ENCODE measurements around the gene ZNF57. TPM values are rescaled to one million over a fixed set of nuclear protein-coding genes. Genes with fewer than 3 reads are reported as not detected.
A peak's percentile ranks its signal among the peaks of the same experiment; 100 is the strongest.

ZNF57 gene
- total and polyA plus RNA-seq, 2 of the 13 experiments (the other 11 are each of a cell fraction or from before 2014, with no cell fraction given), result 6.6 to 17.5 TPM

DNA sequence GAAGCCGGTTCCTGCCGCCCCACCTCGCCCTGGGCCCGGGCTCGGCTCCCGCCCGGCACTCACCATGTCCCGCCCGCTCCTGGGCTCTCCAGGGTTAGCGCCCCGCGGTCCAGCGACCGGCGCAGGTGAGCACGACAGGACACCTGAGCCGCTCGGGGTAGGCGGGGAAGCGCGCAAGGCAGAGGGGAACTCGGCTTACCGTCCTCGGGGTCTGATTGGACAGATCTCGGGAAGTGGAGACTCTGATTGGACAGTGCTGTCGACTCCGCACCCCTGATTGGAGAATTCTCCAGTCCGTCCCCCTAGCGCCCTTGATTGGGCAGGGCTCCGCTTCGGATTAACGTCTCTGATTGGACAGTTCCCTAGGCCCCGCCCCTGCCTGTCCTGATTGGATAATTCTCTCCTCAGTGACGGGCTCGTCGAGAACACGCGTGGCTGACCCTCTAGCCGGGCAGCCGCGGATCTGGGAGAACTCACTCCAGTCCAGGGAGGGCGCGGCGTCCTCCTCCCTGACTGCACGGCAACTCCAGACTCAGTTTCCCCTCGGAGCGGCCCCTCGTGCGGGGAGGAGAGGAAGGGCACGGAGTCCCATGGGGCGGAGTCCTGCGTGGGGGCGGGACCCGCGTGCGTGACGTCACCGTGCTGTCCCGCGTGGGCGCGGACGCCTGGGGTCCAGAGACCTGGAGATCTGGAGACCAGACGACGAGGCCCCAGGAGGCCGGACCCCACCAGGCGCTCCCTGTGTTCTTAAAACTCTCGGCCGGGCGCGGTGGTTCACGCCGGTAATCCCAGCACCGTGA lies 44.2 kb downstream of the ZNF57 start, which contains the start of gene ZNF77:
ZNF77 (minus strand) TSS at position 197 of the 800 bp plus-strand sequence; CDS start at position 66, 131 bp downstream.
- peak; percentile 98 for FAIRE-seq
- no peaks in the 10 kb centered on the region for H3K36me3 ChIP-seq (replicated peaks in 1 of 2; ENCODE audit: control insufficient read depth in 1 of 2, insufficient read depth in 2 of 2, low read length in 2 of 2)
- H3K9me3 ChIP-seq (ENCODE audit: low read length), result no peaks in the 10 kb centered on the region
- CTCF ChIA-PET (ENCODE audit: low intra/inter-chr PET ratio, low total read pairs), result no interaction called here
- peaks cover 8% of the 10 kb centered on the region; the same call in 1 of the 2 replicates for H4K20me1 ChIP-seq (ENCODE audit: insufficient read depth, low read length)
- peaks cover 30% of the 10 kb centered on the region for H3K4me1 ChIP-seq (ENCODE audit: insufficient read depth, low read length)
- H3K4me2 ChIP-seq (ENCODE audit: low read depth, low read length), result peak within 1 kb of the TSS; percentile 90
- H3K27me3 ChIP-seq (ENCODE audit: control insufficient read depth in 1 of 2, insufficient read depth in 2 of 2, low read length in 2 of 2), result no peaks in the 10 kb centered on the region; a peak in 1 of 5 replicates
- peak within 1 kb of the TSS; percentile 86 for H3K27ac ChIP-seq (ENCODE audit: extremely low read length, insufficient read depth, low read length)
- H3K79me2 ChIP-seq (ENCODE audit: insufficient read depth, low read length), result peaks cover 37% of the 10 kb centered on the region
- peak within 1 kb of the TSS; percentile 84 to 90 (median 88) for H3K4me3 ChIP-seq (replicated peaks in 1 of 3; ENCODE audit: insufficient read depth in 1 of 3, low read depth in 2 of 3, low read length in 3 of 3)
- ATAC-seq, result peak; percentile 97
- BruUV-seq (replicated peaks), result no TSS peak
- in situ Hi-C loops (cut with HindIII; ENCODE audit: extremely low pct_ligation_motif_present, low pct_unique_long_range_greater_than_20kb), result no loop called here
- peak; percentile 99 for DNase-seq (ENCODE audit: low spot score)
- POLR2A ChIA-PET, result interaction anchor here (2.6 to 3.3 kb wide), 2 partner anchors 45 to 78 kb away, joined by 14 to 20 read pairs; partner anchors contain the start of genes ZNF556 and ZNF57
- intact Hi-C loops (cut with micrococcal nuclease; ENCODE audit: unreplicated experiment), result no loop called here
- H2AFZ ChIP-seq (ENCODE audit: low read length), result no peak within 1 kb of the TSS
- peak within 1 kb of the TSS; percentile 81 for H3K9ac ChIP-seq (ENCODE audit: insufficient read depth, low read depth, low read length)
- WGBS (ENCODE audit: low lambda C conversion rate), result 7% methylated on average over 38 of the region's 74 CpGs
- no peak; the same call in 1 of the 2 replicates for TF ChIP-seq MATR3 (CRISPR knock-in tag; IDR thresholded peaks at IDR 0.05)
- TF ChIP-seq ATAD3A (CRISPR knock-in tag; IDR thresholded peaks at IDR 0.05), result no peak
- 0 out of 2 replicates have a peak, but pooled peaks have one; percentile 23 for TF ChIP-seq SSRP1 (CRISPR knock-in tag; IDR thresholded peaks at IDR 0.05)
- TF ChIP-seq REXO4 (CRISPR knock-in tag; IDR thresholded peaks at IDR 0.05; ENCODE audit: borderline replicate concordance), result no peak
- TF ChIP-seq, protein P1, sequence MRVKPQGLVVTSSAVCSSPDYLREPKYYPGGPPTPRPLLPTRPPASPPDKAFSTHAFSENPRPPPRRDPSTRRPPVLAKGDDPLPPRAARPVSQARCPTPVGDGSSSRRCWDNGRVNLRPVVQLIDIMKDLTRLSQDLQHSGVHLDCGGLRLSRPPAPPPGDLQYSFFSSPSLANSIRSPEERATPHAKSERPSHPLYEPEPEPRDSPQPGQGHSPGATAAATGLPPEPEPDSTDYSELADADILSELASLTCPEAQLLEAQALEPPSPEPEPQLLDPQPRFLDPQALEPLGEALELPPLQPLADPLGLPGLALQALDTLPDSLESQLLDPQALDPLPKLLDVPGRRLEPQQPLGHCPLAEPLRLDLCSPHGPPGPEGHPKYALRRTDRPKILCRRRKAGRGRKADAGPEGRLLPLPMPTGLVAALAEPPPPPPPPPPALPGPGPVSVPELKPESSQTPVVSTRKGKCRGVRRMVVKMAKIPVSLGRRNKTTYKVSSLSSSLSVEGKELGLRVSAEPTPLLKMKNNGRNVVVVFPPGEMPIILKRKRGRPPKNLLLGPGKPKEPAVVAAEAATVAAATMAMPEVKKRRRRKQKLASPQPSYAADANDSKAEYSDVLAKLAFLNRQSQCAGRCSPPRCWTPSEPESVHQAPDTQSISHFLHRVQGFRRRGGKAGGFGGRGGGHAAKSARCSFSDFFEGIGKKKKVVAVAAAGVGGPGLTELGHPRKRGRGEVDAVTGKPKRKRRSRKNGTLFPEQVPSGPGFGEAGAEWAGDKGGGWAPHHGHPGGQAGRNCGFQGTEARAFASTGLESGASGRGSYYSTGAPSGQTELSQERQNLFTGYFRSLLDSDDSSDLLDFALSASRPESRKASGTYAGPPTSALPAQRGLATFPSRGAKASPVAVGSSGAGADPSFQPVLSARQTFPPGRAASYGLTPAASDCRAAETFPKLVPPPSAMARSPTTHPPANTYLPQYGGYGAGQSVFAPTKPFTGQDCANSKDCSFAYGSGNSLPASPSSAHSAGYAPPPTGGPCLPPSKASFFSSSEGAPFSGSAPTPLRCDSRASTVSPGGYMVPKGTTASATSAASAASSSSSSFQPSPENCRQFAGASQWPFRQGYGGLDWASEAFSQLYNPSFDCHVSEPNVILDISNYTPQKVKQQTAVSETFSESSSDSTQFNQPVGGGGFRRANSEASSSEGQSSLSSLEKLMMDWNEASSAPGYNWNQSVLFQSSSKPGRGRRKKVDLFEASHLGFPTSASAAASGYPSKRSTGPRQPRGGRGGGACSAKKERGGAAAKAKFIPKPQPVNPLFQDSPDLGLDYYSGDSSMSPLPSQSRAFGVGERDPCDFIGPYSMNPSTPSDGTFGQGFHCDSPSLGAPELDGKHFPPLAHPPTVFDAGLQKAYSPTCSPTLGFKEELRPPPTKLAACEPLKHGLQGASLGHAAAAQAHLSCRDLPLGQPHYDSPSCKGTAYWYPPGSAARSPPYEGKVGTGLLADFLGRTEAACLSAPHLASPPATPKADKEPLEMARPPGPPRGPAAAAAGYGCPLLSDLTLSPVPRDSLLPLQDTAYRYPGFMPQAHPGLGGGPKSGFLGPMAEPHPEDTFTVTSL (CRISPR knock-in tag; IDR thresholded peaks at IDR 0.05; ENCODE audit: borderline replicate concordance), result no peak
- TF ChIP-seq, protein P2, sequence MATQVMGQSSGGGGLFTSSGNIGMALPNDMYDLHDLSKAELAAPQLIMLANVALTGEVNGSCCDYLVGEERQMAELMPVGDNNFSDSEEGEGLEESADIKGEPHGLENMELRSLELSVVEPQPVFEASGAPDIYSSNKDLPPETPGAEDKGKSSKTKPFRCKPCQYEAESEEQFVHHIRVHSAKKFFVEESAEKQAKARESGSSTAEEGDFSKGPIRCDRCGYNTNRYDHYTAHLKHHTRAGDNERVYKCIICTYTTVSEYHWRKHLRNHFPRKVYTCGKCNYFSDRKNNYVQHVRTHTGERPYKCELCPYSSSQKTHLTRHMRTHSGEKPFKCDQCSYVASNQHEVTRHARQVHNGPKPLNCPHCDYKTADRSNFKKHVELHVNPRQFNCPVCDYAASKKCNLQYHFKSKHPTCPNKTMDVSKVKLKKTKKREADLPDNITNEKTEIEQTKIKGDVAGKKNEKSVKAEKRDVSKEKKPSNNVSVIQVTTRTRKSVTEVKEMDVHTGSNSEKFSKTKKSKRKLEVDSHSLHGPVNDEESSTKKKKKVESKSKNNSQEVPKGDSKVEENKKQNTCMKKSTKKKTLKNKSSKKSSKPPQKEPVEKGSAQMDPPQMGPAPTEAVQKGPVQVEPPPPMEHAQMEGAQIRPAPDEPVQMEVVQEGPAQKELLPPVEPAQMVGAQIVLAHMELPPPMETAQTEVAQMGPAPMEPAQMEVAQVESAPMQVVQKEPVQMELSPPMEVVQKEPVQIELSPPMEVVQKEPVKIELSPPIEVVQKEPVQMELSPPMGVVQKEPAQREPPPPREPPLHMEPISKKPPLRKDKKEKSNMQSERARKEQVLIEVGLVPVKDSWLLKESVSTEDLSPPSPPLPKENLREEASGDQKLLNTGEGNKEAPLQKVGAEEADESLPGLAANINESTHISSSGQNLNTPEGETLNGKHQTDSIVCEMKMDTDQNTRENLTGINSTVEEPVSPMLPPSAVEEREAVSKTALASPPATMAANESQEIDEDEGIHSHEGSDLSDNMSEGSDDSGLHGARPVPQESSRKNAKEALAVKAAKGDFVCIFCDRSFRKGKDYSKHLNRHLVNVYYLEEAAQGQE (IDR thresholded peaks at IDR 0.05; ENCODE audit: borderline replicate concordance in 1 of 2, low read depth in 1 of 2, low read length in 2 of 2), result no peak
- TF ChIP-seq TAF15 (IDR thresholded peaks at IDR 0.05; ENCODE audit: low read depth, low read length, poor library complexity, severe bottlenecking), result no peak
- TF ChIP-seq ZNF792 (CRISPR knock-in tag; IDR thresholded peaks at IDR 0.05), result peak; percentile 52; the same call in 1 of the 2 replicates
- no peak for TF ChIP-seq FOXJ3 (CRISPR knock-in tag; IDR thresholded peaks at IDR 0.05; ENCODE audit: borderline replicate concordance)
- TF ChIP-seq ZNF841 (CRISPR knock-in tag; IDR thresholded peaks at IDR 0.05; ENCODE audit: borderline replicate concordance), result no peak
- TF ChIP-seq ZNF543 (CRISPR knock-in tag; IDR thresholded peaks at IDR 0.05), result peak; percentile 75; the same call in 1 of the 2 replicates
- TF ChIP-seq ZKSCAN8 (CRISPR knock-in tag; IDR thresholded peaks at IDR 0.05; ENCODE audit: borderline replicate concordance), result 0 out of 2 replicates have a peak, but pooled peaks have one; percentile 22
- TF ChIP-seq ZNF367 (CRISPR knock-in tag; IDR thresholded peaks at IDR 0.05; ENCODE audit: borderline replicate concordance), result 0 out of 2 replicates have a peak, but pooled peaks have one; percentile 29
- TF ChIP-seq TOPORS (CRISPR knock-in tag; IDR thresholded peaks at IDR 0.05), result peak; percentile 72
- TF ChIP-seq MIER3 (CRISPR knock-in tag; IDR thresholded peaks at IDR 0.05; ENCODE audit: borderline replicate concordance), result no peak
